Skeletal muscle satellite cell (primary cell): ENCODE results near the gene KIR3DL1. TPM values are rescaled to one million over a fixed set of nuclear protein-coding genes. Genes with fewer than 3 reads are reported as not detected.
"Not testable (repeated sequence)": the region's sequence is repeated elsewhere in the genome, so short reads cannot be mapped to it uniquely, and the experiment has no call there.

Source experiments
- H3K27me3 ChIP-seq: 2 replicates; pipeline ENCODE4 v1.7.0; 2013; ENCODE audit warnings: low read length; ENCODE audit not compliant: control insufficient read depth, insufficient read depth
- H3K36me3 ChIP-seq: 2 replicates; pipeline ENCODE4 v1.7.0; 2013; ENCODE audit warnings: mild to moderate bottlenecking, control low read depth, low read length; ENCODE audit not compliant: insufficient read depth
- H3K4me1 ChIP-seq: 2 replicates; pipeline ENCODE4 v1.7.0; 2013; ENCODE audit warnings: low read length; ENCODE audit not compliant: control insufficient read depth, insufficient read depth
- H3K4me2 ChIP-seq: 2 replicates; pipeline ENCODE4 v1.7.0; 2013; ENCODE audit warnings: mild to moderate bottlenecking, low read length
- H3K4me3 ChIP-seq: 2 replicates; pipeline ENCODE4 v1.7.0; 2013; ENCODE audit warnings: low read length
- H3K9ac ChIP-seq: 2 replicates; pipeline ENCODE4 v1.7.0; 2013; ENCODE audit warnings: mild to moderate bottlenecking, low read depth, low read length, moderate library complexity
- H3K9me3 ChIP-seq: replicated peaks from 2 replicates; pipeline ENCODE4 v1.7.0; 2013; ENCODE audit warnings: mild to moderate bottlenecking, control low read depth, low read length
- small RNA-seq: library from RNA; depleted of rRNA; stranded (forward); fragments of <200 nt; gene quantifications from one replicate; pipeline ENCODE3, GENCODE V24; 2012

The KIR3DL1 gene

GRCh38 chr19:54858476-54858875 lies 42.2 kb downstream of the KIR3DL1 start:
- not testable (repeated sequence) for H3K4me3 ChIP-seq, H3K4me1 ChIP-seq, H3K9me3 ChIP-seq, H3K9ac ChIP-seq, H3K36me3 ChIP-seq, H3K27me3 ChIP-seq, H3K4me2 ChIP-seq

DNA sequence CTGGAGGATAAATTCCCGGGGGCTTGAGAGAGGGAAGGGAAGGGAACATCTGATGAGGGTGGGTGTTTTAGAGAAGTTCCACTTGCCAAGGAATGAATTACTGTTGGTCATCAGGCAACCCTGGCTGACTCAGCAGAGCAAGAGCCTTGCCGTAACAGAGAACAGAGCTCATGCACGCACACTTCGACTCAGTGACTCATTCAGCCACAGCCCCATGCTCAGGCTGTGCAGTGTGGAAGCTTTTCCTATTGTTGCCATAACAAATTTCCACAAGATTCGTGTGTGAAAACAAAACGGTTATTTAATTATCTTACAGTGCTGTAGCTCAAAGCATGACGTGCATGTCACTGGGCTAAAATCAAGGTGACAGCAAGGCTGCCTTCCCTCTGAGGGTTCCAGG lies 43.2 kb downstream of the KIR3DL1 start:
- H3K9ac ChIP-seq, H3K36me3 ChIP-seq, H3K9me3 ChIP-seq, H3K4me1 ChIP-seq, H3K27me3 ChIP-seq, H3K4me3 ChIP-seq, H3K4me2 ChIP-seq: not testable (repeated sequence)

DNA sequence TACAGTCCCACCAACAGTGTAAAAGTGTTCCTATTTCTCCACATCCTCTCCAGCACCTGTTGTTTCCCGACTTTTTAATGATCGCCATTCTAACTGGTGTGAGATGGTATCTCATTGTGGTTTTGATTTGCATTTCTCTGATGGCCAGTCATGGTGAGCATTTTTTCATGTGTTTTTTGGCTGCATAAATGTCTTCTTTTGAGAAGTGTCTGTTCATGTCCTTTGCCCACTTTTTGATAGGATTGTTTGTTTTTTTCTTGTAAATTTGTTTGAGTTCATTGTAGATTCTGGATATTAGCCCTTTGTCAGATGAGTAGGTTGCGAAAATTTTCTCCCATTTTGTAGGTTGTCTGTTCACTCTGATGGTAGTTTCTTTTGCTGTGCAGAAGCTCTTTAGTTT lies 47.2 kb downstream of the KIR3DL1 start:
- not testable (repeated sequence) for H3K4me1 ChIP-seq, H3K9me3 ChIP-seq, H3K4me3 ChIP-seq, H3K27me3 ChIP-seq, H3K4me2 ChIP-seq, H3K36me3 ChIP-seq, H3K9ac ChIP-seq

GRCh38 chr19:54871696-54872095 lies 55.4 kb downstream of the KIR3DL1 start:
- Histone ChIP-seq H3K4me2 (no peak overlapping the region), H3K9me3 (peaks cover 3% of the 10 kb centered on the region), H3K4me1 (no peaks in the 10 kb centered on the region), H3K27me3 (no peaks in the 10 kb centered on the region), H3K4me3 (no peak overlapping the region), H3K9ac (no peak overlapping the region), H3K36me3 (no peaks in the 10 kb centered on the region)

GRCh38 chr19:54873990-54874389 lies 57.7 kb downstream of the KIR3DL1 start, which contains the start of gene FCAR:
Gene FCAR, plus strand, starts transcription at chr19:54874235. Its CDS starts 55 bp downstream, at chr19:54874290.
- Histone ChIP-seq H3K4me1 (no peaks in the 10 kb centered on the region), H3K4me2 (no peak within 1 kb of the TSS), H3K36me3 (no peaks in the 10 kb centered on the region), H3K27me3 (no peaks in the 10 kb centered on the region), H3K9me3 (no peaks in the 10 kb centered on the region), H3K9ac (no peak within 1 kb of the TSS), H3K4me3 (no peak within 1 kb of the TSS)

- no peak overlapping the region for H3K4me2 ChIP-seq
- no peak overlapping the region for H3K4me3 ChIP-seq
- no peak overlapping the region for H3K9ac ChIP-seq
- no peaks in the 10 kb centered on the region for H3K36me3 ChIP-seq
- H3K4me1 ChIP-seq = no peaks in the 10 kb centered on the region
- no peaks in the 10 kb centered on the region for H3K9me3 ChIP-seq
- no peaks in the 10 kb centered on the region for H3K27me3 ChIP-seq
Measured at GRCh38 chr19:54875506-54875905, 59.2 kb downstream of the KIR3DL1 start.

DNA sequence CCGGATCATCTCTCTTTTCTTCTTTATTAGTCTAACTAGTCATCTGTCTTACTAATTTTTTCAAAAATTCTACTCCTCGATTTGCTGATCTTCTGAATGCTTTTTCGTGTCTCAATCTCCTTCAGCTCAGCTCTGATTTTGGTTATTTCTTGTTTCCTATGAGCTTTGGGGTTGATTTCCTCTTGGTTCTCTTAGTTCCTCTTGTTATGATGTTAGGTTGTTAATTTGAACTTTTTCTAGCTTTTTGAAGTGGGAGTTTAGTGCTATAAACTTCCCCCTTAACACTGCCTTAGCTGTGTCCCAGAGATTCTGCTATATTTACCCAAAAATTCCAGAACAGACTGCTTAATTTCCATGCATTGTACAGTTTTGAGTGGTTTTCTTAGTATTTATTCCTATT lies 61.2 kb downstream of the KIR3DL1 start:
- H3K27me3 ChIP-seq = no peaks in the 10 kb centered on the region
- no peak overlapping the region for H3K9ac ChIP-seq
- H3K4me1 ChIP-seq = no peaks in the 10 kb centered on the region
- H3K4me3 ChIP-seq = no peak overlapping the region
- H3K4me2 ChIP-seq = no peak overlapping the region
- no peaks in the 10 kb centered on the region for H3K9me3 ChIP-seq
- no peaks in the 10 kb centered on the region for H3K36me3 ChIP-seq

Small RNA genes within 50 kb of the gene (small RNA-seq; reads per million reads assigned to genes)
- not detected for gene KIR3DP1
- gene RNU6-222P = 0.98 reads per million, percentile 29 among the genes with 10 or more reads in this experiment
